ENCODE data around the gene POLR2E. TPM values are rescaled to one million over a fixed set of nuclear protein-coding genes. Genes with fewer than 3 reads are reported as not detected.

POLR2E gene
- total RNA-seq, 4 donors from 2014 or later = 81.6 to 136 (median 121) TPM

GRCh38 chr19:1050989-1051788, 44.0 kb downstream of the POLR2E start:
- DNase-seq (ENCODE audit: low spot score in 2 of 2) = no peak
- H3K4me3 ChIP-seq = no peak overlapping the region
- no peaks in the 10 kb centered on the region for H3K27me3 ChIP-seq
- 80 to 83% methylated on average over 24 to 31 of the region's 31 CpGs for WGBS, 2 donors
- no peaks in the 10 kb centered on the region for H3K4me1 ChIP-seq
- TF ChIP-seq POLR2A (IDR thresholded peaks at IDR 0.05) (no peak), EP300 (IDR thresholded peaks at IDR 0.05) (no peak), CTCF (IDR thresholded peaks at IDR 0.05) (no peak)
- H3K27ac ChIP-seq = no peak overlapping the region
- peaks cover 0 to 17% (median 2%) of the 10 kb centered on the region in 4 donors for H3K9me3 ChIP-seq
- peaks cover 0 to 19% (median 0%) of the 10 kb centered on the region in 3 donors for H3K36me3 ChIP-seq

- no peak for DNase-seq (ENCODE audit: low spot score in 2 of 2)
- no peak overlapping the region for H3K4me3 ChIP-seq
- peaks cover 0 to 5% (median 0%) of the 10 kb centered on the region in 4 donors for H3K9me3 ChIP-seq
- no peak for TF ChIP-seq CTCF (IDR thresholded peaks at IDR 0.05)
- no peak for TF ChIP-seq EP300 (IDR thresholded peaks at IDR 0.05)
- no peak for TF ChIP-seq POLR2A (IDR thresholded peaks at IDR 0.05)
- H3K36me3 ChIP-seq = peaks cover 0 to 7% (median 0%) of the 10 kb centered on the region in 3 donors
- H3K27me3 ChIP-seq = no peaks in the 10 kb centered on the region
- WGBS, 2 donors = 37 to 53% methylated on average over 4 to 6 of the region's 11 CpGs
- no peak overlapping the region for H3K27ac ChIP-seq
- no peaks in the 10 kb centered on the region for H3K4me1 ChIP-seq
These were observed 45.4 kb downstream of the POLR2E start for GRCh38 chr19:1049800-1050199.

- Histone ChIP-seq H3K4me3 (no peak overlapping the region), H3K9me3 (no peaks in the 10 kb centered on the region), H3K27ac (no peak overlapping the region), H3K36me3 (peaks cover 0 to under 1% (median 0%) of the 10 kb centered on the region in 3 donors), H3K27me3 (no peaks in the 10 kb centered on the region), H3K4me1 (no peaks in the 10 kb centered on the region)
- TF ChIP-seq POLR2A (IDR thresholded peaks at IDR 0.05) = no peak
- no peak for TF ChIP-seq EP300 (IDR thresholded peaks at IDR 0.05)
- no peak for TF ChIP-seq CTCF (IDR thresholded peaks at IDR 0.05)
- no peak for DNase-seq (ENCODE audit: low spot score in 2 of 2)
- WGBS, 2 donors = 60 to 75% methylated on average over 4 to 7 of the region's 17 CpGs
These were observed 46.1 kb downstream of the POLR2E start for GRCh38 chr19:1049106-1049505.

- Histone ChIP-seq H3K27me3 (peaks cover 0 to 7% of the 10 kb centered on the region in 2 donors), H3K27ac (no peak overlapping the region), H3K4me1 (peaks cover 0 to 4% (median 0%) of the 10 kb centered on the region in 4 donors), H3K9me3 (no peaks in the 10 kb centered on the region), H3K4me3 (no peak overlapping the region), H3K36me3 (no peaks in the 10 kb centered on the region)
- WGBS, 2 donors = 82 to 89% methylated on average over 13 to 18 of the region's 20 CpGs
- no peak for DNase-seq (ENCODE audit: low spot score in 2 of 2)
- TF ChIP-seq EP300 (IDR thresholded peaks at IDR 0.05) = no peak
- TF ChIP-seq POLR2A (IDR thresholded peaks at IDR 0.05) = no peak
- TF ChIP-seq CTCF (IDR thresholded peaks at IDR 0.05) = no peak
These were observed 47.5 kb downstream of the POLR2E start for GRCh38 chr19:1047696-1048147.
